HG03565 (cell line): ENCODE results near the gene DNAH3.
"Not testable (repeated sequence)": the region's sequence is repeated elsewhere in the genome, so short reads cannot be mapped to it uniquely, and the experiment has no call there.

Experiments
- ATAC-seq: cut with Tn5 transposase; IDR thresholded peaks from one replicate; pipeline ENCODE4 v1.9.1; 2021; ENCODE audit warnings: mild to moderate bottlenecking, moderate library complexity; ENCODE audit not compliant: unreplicated experiment

Gene DNAH3

GRCh38 chr16:21075252-21075651 is 75.4 kb downstream of the DNAH3 start:
- no peak for ATAC-seq

DNA sequence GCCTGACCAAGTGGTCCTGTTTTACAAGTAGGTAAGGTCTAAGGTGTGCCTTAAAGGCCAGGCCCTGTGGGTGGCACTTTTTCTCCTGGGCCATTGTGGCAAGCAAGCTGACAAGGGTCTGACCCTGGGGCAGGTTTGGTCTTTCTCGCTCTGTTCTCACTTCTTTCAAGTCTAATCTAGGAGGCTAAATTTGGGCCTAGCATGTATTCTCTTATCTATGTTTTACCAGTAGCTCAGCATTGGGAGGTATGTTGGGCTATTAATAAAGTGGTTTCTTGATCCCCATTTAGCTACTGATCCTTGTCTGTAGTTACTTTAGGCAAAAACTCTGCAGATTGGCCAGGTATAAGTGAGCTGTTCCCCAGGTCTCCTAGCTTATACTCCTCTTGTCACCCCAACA is 77.7 kb downstream of the DNAH3 start:
- ATAC-seq: no peak

GRCh38 chr16:21071741-21072140 is 78.9 kb downstream of the DNAH3 start:
- ATAC-seq: no peak

DNA sequence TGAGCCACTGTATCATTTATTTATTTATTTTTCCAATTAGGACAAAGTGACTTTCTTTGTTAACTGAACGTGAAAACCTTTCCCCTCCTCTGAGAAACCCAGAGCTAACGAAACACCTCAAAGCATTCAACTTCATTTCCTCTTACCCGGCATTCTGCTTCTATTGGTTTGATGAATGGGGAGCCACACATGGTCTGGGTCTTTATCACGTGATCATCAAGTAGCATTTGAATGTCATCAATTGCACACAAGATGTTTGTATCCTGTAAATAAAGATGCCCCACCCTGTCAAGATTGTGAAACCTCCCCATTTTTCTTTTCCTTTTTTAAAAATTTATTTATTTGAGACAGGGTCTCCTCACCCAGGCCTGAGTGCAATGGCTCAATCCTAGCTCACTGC is 80.1 kb downstream of the DNAH3 start:
- ATAC-seq: no peak

- no peak for ATAC-seq
These were observed 80.7 kb downstream of the DNAH3 start for GRCh38 chr16:21069986-21070385.

DNA sequence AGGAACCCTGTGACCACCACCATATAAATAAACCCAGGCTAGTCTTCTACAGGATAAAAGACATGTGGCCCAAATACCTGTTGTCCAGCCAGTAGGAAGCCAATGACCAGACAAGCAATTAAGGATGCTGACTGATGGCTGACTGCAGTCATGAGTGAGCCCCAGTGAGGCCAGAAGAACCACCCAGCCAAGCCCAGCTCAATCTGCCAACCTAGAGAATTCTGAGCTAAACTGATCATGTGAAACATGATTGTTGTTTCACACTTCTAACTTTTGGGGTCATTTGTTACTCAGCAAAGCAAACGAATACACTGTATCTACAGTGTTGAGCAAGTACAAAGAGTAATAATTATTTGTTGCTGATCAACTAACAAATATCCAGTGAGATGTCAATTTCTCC is 86.4 kb downstream of the DNAH3 start:
- no peak for ATAC-seq

DNA sequence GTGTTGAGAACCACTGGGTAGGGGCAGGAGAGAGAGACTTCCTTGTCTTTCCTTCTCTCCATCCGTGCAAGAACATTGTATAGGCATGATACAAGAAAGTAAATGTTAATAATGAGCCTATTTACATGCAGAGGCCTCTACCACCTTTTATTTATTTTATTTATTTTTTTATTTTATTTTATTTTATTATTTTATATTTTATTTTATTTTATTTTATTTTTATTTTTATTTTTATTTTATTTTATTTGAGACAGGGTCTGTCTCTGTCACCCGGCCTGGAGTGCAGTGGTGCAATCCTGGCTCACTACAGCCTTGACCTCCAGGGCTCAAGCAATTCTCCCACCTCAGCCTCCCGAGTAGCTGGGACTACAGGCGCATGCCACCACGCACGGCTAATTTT is 87.3 kb downstream of the DNAH3 start:
- ATAC-seq: not testable (repeated sequence)

DNA sequence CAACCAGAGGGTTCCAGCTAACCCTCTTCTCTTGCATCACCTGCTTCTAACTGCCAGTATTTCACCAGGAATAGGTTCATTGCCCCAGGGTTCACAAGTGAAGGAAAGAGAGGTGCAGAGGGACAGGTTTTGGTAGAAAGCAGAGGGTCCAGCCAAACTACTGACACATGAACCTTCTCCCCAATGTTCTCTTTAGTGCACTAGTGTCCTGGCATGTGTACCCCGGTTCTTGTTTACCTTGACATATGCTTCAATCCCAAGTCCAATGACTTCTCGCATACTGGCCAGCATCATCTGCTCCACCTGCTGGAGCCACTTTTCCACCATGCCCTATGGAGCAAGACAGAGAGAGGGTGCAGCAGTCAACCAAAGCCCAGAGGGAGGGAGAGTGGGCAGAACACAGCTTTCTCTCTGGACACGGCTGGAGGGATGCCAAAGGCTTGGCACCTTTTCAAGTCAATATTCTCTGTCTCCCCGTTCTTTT is 90.6 kb downstream of the DNAH3 start:
- no peak for ATAC-seq

DNA sequence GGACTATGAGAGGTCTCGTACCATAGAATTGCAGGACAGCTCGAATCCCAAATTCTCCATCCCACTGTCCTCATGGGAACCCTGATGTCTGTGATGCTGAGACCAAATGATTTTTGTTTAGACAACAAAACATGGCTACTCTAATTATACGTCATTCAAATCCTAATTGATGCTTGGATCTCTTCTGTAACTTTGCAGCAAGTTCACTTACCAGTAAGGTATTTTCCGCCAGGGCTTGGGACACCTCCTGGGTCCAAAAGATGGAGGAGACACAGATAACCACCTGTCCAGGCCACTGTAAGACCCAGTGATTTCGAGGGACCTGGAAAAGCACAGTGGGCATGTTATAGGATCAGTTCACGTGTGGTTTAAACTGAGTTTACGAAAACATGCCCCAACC is 92.8 kb downstream of the DNAH3 start:
- no peak for ATAC-seq

- no peak for ATAC-seq
These were observed 94.2 kb downstream of the DNAH3 start for GRCh38 chr16:21056396-21056795.

DNA sequence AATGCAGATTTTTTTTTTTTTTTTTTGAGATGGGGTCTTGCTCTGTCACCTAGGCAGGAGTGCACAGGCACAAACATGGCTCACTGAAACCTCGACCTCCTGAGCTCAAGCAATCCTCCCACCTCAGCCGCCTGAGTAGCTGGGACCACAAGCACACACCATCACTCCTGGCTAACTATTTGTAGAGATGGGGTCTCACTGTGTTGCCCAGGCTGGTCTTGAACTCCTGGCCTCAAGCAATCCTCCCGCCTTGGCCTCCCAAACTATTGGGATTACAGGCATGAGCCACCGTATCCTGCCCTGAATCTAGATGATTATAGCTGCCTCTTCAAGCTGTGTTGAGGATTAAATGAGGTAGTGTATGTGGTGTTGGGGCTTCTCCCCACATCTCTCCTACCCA is 94.9 kb downstream of the DNAH3 start:
- not testable (repeated sequence) for ATAC-seq

GRCh38 chr16:21053590-21053989 is 97.1 kb downstream of the DNAH3 start:
- ATAC-seq: no peak

DNA sequence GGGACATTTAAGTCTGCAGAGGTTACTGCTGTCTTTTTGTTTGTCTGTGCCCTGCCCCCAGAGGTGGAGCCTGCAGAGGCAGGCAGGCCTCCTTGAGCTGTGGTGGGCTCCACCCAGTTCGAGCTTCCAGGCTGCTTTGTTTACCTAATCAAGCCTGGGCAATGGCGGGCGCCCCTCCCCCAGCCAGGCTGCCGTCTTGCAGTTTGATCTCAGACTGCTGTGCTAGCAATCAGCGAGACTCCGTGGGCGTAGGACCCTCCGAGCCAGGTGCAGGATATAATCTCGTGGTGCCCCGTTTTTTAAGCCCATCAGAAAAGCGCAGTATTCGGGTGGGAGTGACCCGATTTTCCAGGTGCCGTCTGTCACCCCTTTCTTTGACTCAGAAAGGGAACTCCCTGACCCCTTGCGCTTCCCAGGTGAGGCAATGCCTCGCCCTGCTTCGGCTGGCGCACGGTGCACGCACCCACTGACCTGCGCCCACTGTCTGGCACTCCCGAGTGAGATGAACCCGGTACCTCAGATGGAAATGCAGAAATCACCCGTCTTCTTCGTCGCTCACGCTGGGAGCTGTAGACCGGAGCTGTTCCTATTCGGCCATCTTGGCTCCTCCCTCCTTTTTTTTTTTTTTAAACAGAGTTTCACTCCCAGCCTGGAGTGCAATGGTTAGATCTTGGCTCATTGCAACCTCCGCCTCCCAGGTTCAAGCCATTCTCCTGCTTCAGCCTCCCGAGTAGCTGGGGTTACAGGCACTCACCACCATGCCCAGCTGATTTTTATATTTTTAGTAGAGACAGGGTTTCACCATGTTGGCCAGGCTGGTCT is 102.3 kb downstream of the DNAH3 start:
- not testable (repeated sequence) for ATAC-seq

DNA sequence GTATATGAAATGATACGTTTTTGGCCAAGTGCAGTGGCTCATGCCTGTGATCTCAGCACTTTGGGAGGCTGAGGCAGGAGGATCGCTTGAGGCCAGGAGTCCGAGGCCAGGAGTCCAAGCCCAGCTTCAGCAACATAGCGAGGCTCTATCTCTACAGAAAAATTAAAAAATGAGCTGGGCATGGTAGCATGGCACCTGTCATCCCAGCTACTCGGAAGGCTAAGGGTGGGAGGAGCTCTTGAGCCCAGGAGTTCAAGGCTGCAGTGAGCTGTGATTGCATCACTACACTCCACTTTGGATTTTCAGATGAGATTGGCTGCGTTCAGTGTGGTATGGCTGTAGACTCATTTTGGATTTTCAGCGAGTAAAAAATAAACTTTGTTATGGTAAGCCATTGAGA is 112.4 kb downstream of the DNAH3 start:
- no peak for ATAC-seq

GRCh38 chr16:21037736-21038135 is 112.9 kb downstream of the DNAH3 start:
- no peak for ATAC-seq

GRCh38 chr16:21037168-21037567 is 113.5 kb downstream of the DNAH3 start:
- ATAC-seq: no peak

- no peak for ATAC-seq
These were observed 114.2 kb downstream of the DNAH3 start for GRCh38 chr16:21036471-21036870.

- ATAC-seq: no peak
These were observed 116.9 kb downstream of the DNAH3 start for GRCh38 chr16:21033704-21034103.

DNA sequence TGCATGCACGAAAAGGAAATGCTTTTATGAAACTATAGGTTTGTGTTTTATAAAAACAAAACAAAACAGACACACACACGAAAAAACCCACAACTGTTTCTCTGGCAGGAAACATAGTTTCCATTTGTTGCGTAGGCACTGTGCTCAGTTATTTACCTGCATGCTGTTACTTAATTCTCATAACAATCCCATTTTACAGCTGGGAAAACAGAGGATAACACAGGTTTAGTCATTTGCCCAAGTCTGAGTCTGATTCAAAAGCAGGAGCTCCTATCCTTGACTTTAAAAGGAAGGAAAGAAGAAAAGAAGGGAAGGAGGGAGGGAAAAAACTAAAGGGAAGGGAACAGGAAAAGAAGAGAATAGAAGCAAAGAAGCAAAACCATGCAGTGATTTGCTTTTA is 117.4 kb downstream of the DNAH3 start:
- no peak for ATAC-seq

- ATAC-seq: no peak
These were observed 121.9 kb downstream of the DNAH3 start for GRCh38 chr16:21028728-21029127.

DNA sequence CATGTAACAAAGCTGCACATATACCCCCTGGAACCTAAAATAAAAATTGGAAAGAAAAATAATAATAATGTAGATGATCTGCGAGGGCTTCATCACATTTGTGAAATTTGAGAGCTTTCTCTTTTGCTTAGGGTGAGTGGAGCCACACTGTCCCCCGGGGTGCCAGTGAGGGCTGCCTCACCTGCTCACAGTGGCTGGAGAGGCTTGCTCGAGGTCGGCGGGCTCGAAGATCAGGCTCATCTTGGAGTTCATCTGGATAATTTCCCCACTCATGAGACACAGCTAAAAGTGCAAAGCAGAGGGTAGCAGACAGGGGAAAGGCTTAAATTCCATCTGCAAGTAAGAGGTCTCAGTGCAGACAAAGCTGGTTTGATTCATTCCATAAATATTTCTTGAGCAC is 123.8 kb downstream of the DNAH3 start:
- ATAC-seq: no peak

GRCh38 chr16:21023509-21024202 is 127.0 kb downstream of the DNAH3 start:
- no peak for ATAC-seq
